H9 (cell line): ENCODE results near the gene NPBWR2. TPM values are rescaled to one million over a fixed set of nuclear protein-coding genes. Genes with fewer than 3 reads are reported as not detected.

Source experiments
- DNase-seq: peaks from one replicate; pipeline ENCODE4 v3.0.0-alpha.2; 2017
- H2AFZ ChIP-seq: one replicate; pipeline ENCODE4 v1.6.1; 2013; ENCODE audit warnings: mild to moderate bottlenecking, low read length, control low read depth, moderate library complexity
- H2AK5ac ChIP-seq: 2 replicates; pipeline ENCODE4 v1.6.1; 2013; ENCODE audit warnings: low read length, control low read depth, mixed read lengths; ENCODE audit not compliant: insufficient read length
- H2BK120ac ChIP-seq: one replicate; pipeline ENCODE4 v1.6.1; 2013; ENCODE audit warnings: low read depth, mild to moderate bottlenecking, low read length, control low read depth, inconsistent platforms; ENCODE audit not compliant: poor library complexity, severe bottlenecking
- H2BK12ac ChIP-seq: 2 replicates; pipeline ENCODE4 v1.6.1; 2013; ENCODE audit warnings: low read length, control low read depth, mixed read lengths, low read depth; ENCODE audit not compliant: insufficient read length
- H2BK15ac ChIP-seq: 2 replicates; pipeline ENCODE4 v1.6.1; 2013; ENCODE audit warnings: low read depth, low read length, control low read depth
- H2BK20ac ChIP-seq: one replicate; pipeline ENCODE4 v1.6.1; 2013; ENCODE audit warnings: low read depth, mild to moderate bottlenecking, low read length, control low read depth, inconsistent platforms; ENCODE audit not compliant: poor library complexity, severe bottlenecking
- H2BK5ac ChIP-seq: 2 replicates; pipeline ENCODE4 v1.6.1; 2013; ENCODE audit warnings: low read length, control low read depth, mixed read lengths; ENCODE audit not compliant: insufficient read length
- H3K14ac ChIP-seq: 2 replicates; pipeline ENCODE4 v1.6.1; 2013; ENCODE audit warnings: low read length, control low read depth; ENCODE audit not compliant: insufficient read depth
- H3K18ac ChIP-seq: 2 replicates; pipeline ENCODE4 v1.6.1; 2013; ENCODE audit warnings: low read depth, mild to moderate bottlenecking, mixed read lengths, low read length, control low read depth; ENCODE audit not compliant: insufficient read length
- H3K23ac ChIP-seq: 2 replicates; pipeline ENCODE4 v1.6.1; 2013; ENCODE audit warnings: low read length, control low read depth, mixed read lengths, low read depth; ENCODE audit not compliant: insufficient read length
- H3K23me2 ChIP-seq: 2 replicates; pipeline ENCODE4 v1.6.1; 2013; ENCODE audit warnings: low read depth, mild to moderate bottlenecking, mixed read lengths, low read length, control low read depth; ENCODE audit not compliant: insufficient read length, poor library complexity, severe bottlenecking
- H3K27ac ChIP-seq: 2 replicates; pipeline ENCODE4 v1.5.1; 2013; ENCODE audit warnings: low read length, control low read depth, mixed read lengths, low read depth; ENCODE audit not compliant: insufficient read length
- H3K27me3 ChIP-seq: 2 replicates; pipeline ENCODE4 v1.6.1; 2013; ENCODE audit warnings: low read length, control low read depth, inconsistent platforms; ENCODE audit not compliant: insufficient read depth
- H3K4ac ChIP-seq: 2 replicates; pipeline ENCODE4 v1.6.1; 2013; ENCODE audit warnings: low read depth, mild to moderate bottlenecking, control low read depth, inconsistent platforms, low read length, moderate library complexity
- H3K4me1 ChIP-seq: 2 replicates; pipeline ENCODE4 v1.6.1; 2013; ENCODE audit warnings: low read length, control low read depth, inconsistent platforms; ENCODE audit not compliant: insufficient read depth
- H3K4me2 ChIP-seq: 2 replicates; pipeline ENCODE4 v1.6.1; 2013; ENCODE audit warnings: low read length, control low read depth, mixed read lengths; ENCODE audit not compliant: insufficient read length, insufficient read depth
- H3K56ac ChIP-seq: 2 replicates; pipeline ENCODE4 v1.6.1; 2013; ENCODE audit warnings: low read depth, mild to moderate bottlenecking, mixed read lengths, low read length, control low read depth; ENCODE audit not compliant: insufficient read length
- H3K79me1 ChIP-seq: 2 replicates; pipeline ENCODE4 v1.6.1; 2013; ENCODE audit warnings: low read depth, mild to moderate bottlenecking, moderate library complexity, low read length, control low read depth, inconsistent platforms; ENCODE audit not compliant: insufficient read depth, poor library complexity, severe bottlenecking
- H3K79me2 ChIP-seq: 2 replicates; pipeline ENCODE4 v1.6.1; 2013; ENCODE audit warnings: low read length, control low read depth, inconsistent platforms; ENCODE audit not compliant: insufficient read depth
- H3K9ac ChIP-seq: 2 replicates; pipeline ENCODE4 v1.6.1; 2013; ENCODE audit warnings: low read length, control low read depth, mixed read lengths; ENCODE audit not compliant: insufficient read length; ENCODE audit errors: extremely low read depth
- H3K9me3 ChIP-seq: one replicate; pipeline ENCODE4 v1.6.1; 2013; ENCODE audit warnings: low read depth, low read length, inconsistent platforms; ENCODE audit not compliant: control insufficient read depth
- H3T11ph ChIP-seq: one replicate; pipeline ENCODE4 v1.6.1; 2013; ENCODE audit warnings: mild to moderate bottlenecking, low read length, control low read depth, inconsistent platforms
- H4K20me1 ChIP-seq: one replicate; pipeline ENCODE4 v1.6.1; 2013; ENCODE audit not compliant: control insufficient read depth, insufficient read length, insufficient read depth
- H4K5ac ChIP-seq: 2 replicates; pipeline ENCODE4 v1.6.1; 2013; ENCODE audit warnings: low read depth, mild to moderate bottlenecking, mixed read lengths, low read length, control low read depth; ENCODE audit not compliant: insufficient read length
- H4K8ac ChIP-seq: replicated peaks from 2 replicates; pipeline ENCODE4 v1.6.1; 2013; ENCODE audit warnings: low read length, control low read depth, mixed read lengths, low read depth; ENCODE audit not compliant: insufficient read length
- H4K91ac ChIP-seq: 2 replicates; pipeline ENCODE4 v1.6.1; 2013; ENCODE audit warnings: low read depth, mild to moderate bottlenecking, moderate library complexity, mixed read lengths, low read length, control low read depth; ENCODE audit not compliant: insufficient read length
- H3K27ac Mint-ChIP-seq, 3 experiments: 2 replicates in 2 of 3; 3 replicates in 1 of 3; pipeline ENCODE4 v1.8.0; 2020 to 2021; ENCODE audit warnings: mixed read lengths in 3 of 3, mild to moderate bottlenecking in 1 of 3, moderate library complexity in 1 of 3
- H3K27me3 Mint-ChIP-seq: 2 replicates; pipeline ENCODE4 v1.8.0; 2021; ENCODE audit warnings: low read depth, mild to moderate bottlenecking, moderate library complexity, mixed read lengths
- H3K36me3 Mint-ChIP-seq, 3 experiments: 2 replicates in 2 of 3; 3 replicates in 1 of 3; pipeline ENCODE4 v1.8.0; 2020 to 2021; ENCODE audit warnings: low read depth in 3 of 3, mixed read lengths in 3 of 3; ENCODE audit not compliant: insufficient read depth in 1 of 3
- H3K4me1 Mint-ChIP-seq, 2 experiments: 2 replicates each; pipeline ENCODE4 v1.8.0; 2020; ENCODE audit warnings: mixed read lengths in 2 of 2
- H3K4me3 Mint-ChIP-seq, 2 experiments: 2 replicates in 1 of 2; 3 replicates in 1 of 2; pipeline ENCODE4 v1.8.0; 2020 to 2021; ENCODE audit warnings: mild to moderate bottlenecking in 2 of 2, mixed read lengths in 2 of 2, moderate library complexity in 1 of 2
- H3K9me3 Mint-ChIP-seq, 2 experiments: 2 replicates in 1 of 2; 3 replicates in 1 of 2; pipeline ENCODE4 v1.8.0; 2020; ENCODE audit warnings: mild to moderate bottlenecking in 2 of 2, mixed read lengths in 2 of 2, moderate library complexity in 1 of 2
- WGBS: extraction: QIAGEN DNeasy Blood & Tissue Kit; methylation state at CpG from one replicate; pipeline ENCODE4 v1.1.7; 2013; ENCODE audit warnings: missing lambda C conversion rate, low lambda C conversion rate, mixed read lengths; ENCODE audit not compliant: insufficient read length; ENCODE audit errors: extremely low coverage; 5-methylcytosine and 5-hydroxymethylcytosine counted together
- total RNA-seq: library from RNA; stranded (reverse); gene quantifications from 2 replicates; pipeline ENCODE4 v1.2.1, GENCODE V29; 2021
- TF ChIP-seq, protein P1 (sequence below): fragments of 200-600 bp; sonication (generic); conservative IDR thresholded peaks from 3 replicates; pipeline ENCODE4 v1.8.0; 2021; ENCODE audit warnings: antibody characterized with exemption, mild to moderate bottlenecking

NPBWR2 gene
- total RNA-seq, 1 experiment from 2014 or later = not detected

DNA sequence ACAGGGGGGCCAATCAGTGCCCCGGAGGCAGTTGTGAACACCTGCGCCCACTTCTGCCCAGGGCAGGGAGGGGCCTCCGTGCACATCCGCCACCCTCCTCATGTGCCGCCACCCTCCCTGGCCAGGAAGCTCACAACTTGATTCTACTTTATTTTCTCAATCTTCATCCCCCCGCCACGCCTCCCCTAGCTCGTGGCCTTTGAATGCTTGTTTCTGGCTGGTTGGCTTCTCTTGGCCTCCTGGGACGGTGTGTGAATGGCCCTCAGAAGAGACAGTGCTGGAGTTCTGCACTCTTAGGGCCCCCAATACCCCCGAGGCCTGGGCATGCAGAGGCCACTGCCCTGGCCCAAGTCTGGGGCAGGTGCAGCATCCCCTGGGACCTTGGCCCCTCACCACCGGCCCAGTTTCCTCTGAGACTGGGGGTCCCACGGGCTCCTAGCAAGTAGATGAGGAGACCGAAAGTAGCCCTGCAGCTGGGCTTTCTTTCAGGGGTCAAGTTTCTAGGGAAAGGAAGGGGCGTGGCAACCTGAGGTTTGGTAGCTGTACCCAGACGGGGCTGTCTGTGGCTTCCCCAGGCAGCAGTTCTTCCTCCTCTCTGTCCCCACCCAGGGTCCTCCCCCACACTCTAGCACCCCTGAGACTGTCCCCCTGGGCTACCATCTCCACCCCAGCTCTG lies 29.4 kb downstream of the NPBWR2 start:
- peaks cover 12% of the 10 kb centered on the region for H3K23me2 ChIP-seq
- no peaks in the 10 kb centered on the region for H3K9me3 Mint-ChIP-seq
- H2BK15ac ChIP-seq = no peak overlapping the region
- H2BK20ac ChIP-seq = no peak overlapping the region
- no peak overlapping the region for H4K8ac ChIP-seq
- no peaks in the 10 kb centered on the region for H4K20me1 ChIP-seq
- H4K5ac ChIP-seq = no peak overlapping the region
- no peak overlapping the region for H3K4ac ChIP-seq
- whole genome bisulfite sequencing = no CpG with 5 or more reads among the region's 15 CpGs
- no peak overlapping the region for H2BK120ac ChIP-seq
- H4K91ac ChIP-seq = no peak overlapping the region
- H3K23ac ChIP-seq = no peak overlapping the region
- no peak overlapping the region for H2AK5ac ChIP-seq
- no peak overlapping the region for H3K18ac ChIP-seq
- H3K79me2 ChIP-seq = no peaks in the 10 kb centered on the region
- H3K27me3 Mint-ChIP-seq = peaks cover 29% of the 10 kb centered on the region
- H3K27me3 ChIP-seq = peaks cover under 1% of the 10 kb centered on the region; the same call in 1 of the 2 replicates
- no peak overlapping the region for H2AFZ ChIP-seq
- H3K4me1 ChIP-seq = no peaks in the 10 kb centered on the region; the same call in 1 of the 2 replicates
- no peaks in the 10 kb centered on the region for H3K9me3 ChIP-seq
- no peak overlapping the region for H2BK5ac ChIP-seq
- no peaks in the 10 kb centered on the region; a peak in 1 of 7 replicates for H3K36me3 Mint-ChIP-seq
- TF ChIP-seq, protein P1, sequence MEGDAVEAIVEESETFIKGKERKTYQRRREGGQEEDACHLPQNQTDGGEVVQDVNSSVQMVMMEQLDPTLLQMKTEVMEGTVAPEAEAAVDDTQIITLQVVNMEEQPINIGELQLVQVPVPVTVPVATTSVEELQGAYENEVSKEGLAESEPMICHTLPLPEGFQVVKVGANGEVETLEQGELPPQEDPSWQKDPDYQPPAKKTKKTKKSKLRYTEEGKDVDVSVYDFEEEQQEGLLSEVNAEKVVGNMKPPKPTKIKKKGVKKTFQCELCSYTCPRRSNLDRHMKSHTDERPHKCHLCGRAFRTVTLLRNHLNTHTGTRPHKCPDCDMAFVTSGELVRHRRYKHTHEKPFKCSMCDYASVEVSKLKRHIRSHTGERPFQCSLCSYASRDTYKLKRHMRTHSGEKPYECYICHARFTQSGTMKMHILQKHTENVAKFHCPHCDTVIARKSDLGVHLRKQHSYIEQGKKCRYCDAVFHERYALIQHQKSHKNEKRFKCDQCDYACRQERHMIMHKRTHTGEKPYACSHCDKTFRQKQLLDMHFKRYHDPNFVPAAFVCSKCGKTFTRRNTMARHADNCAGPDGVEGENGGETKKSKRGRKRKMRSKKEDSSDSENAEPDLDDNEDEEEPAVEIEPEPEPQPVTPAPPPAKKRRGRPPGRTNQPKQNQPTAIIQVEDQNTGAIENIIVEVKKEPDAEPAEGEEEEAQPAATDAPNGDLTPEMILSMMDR = no peak
- H3K79me1 ChIP-seq = no peaks in the 10 kb centered on the region
- H2BK12ac ChIP-seq = no peak overlapping the region
- H3K4me2 ChIP-seq = no peak overlapping the region
- no peak overlapping the region for H3K56ac ChIP-seq
- H3K4me3 Mint-ChIP-seq = peak overlapping the region in 1 of 2 experiments; percentile 40; a peak in 2 of 5 replicates
- no peak overlapping the region for H3K14ac ChIP-seq
- H3T11ph ChIP-seq = no peak overlapping the region
- peak overlapping the region in 1 of 3 experiments; percentile 53; a peak in 1 of 7 replicates for H3K27ac Mint-ChIP-seq
- peaks cover 27 to 34% of the 10 kb centered on the region in 2 experiments for H3K4me1 Mint-ChIP-seq
- no peak overlapping the region for H3K9ac ChIP-seq
- DNase-seq = no peak
- H3K27ac ChIP-seq = no peak overlapping the region
